Adrenal gland (tissue), 12 donors: ENCODE results near the gene APMAP. TPM values are rescaled to one million over a fixed set of nuclear protein-coding genes. Genes with fewer than 3 reads are reported as not detected.

ENCODE experiments used
- DNase-seq, 7 donors: peaks; one replicate each; pipeline ENCODE4 v3.0.0-alpha.2; 2019 to 2020
- H3K27ac ChIP-seq, 5 donors: fragments of 200-600 bp; sonication (generic) in 4 of 5; 1 replicate in 3 of 5; 2 replicates in 2 of 5; pipeline versions ENCODE4 v1.5.1 to v1.8.0; 2016 to 2020; ENCODE audit warnings: mild to moderate bottlenecking in 1 of 5
- H3K27me3 ChIP-seq: fragments of 200-600 bp; 2 replicates; pipeline ENCODE4 v1.8.0; 2021
- H3K36me3 ChIP-seq, 2 donors: fragments of 200-600 bp; replicated peaks in 1 of 2; 1 replicate in 1 of 2; 2 replicates in 1 of 2; pipeline versions ENCODE4 v1.5.1 to v1.8.0; 2018 to 2022
- H3K4me1 ChIP-seq, 2 donors: fragments of 200-600 bp; replicated peaks in 1 of 2; 1 replicate in 1 of 2; 2 replicates in 1 of 2; pipeline versions ENCODE4 v1.5.1 to v1.8.0; 2018 to 2021
- H3K4me3 ChIP-seq, 4 donors: fragments of 200-600 bp; sonication (generic) in 3 of 4; one replicate each; pipeline ENCODE4 v1.5.1; 2016 to 2018
- H3K9me3 ChIP-seq, 3 donors: fragments of 200-600 bp; sonication (generic) in 1 of 3; replicated peaks in 1 of 3; 1 replicate in 2 of 3; 2 replicates in 1 of 3; pipeline versions ENCODE4 v1.5.1 to v1.8.0; 2016 to 2021
- CTCF ChIP-seq, 6 experiments: fragments of 450-650 bp in 4 of 6; fragments of 200-600 bp in 2 of 6; sonication (generic) in 1 of 6; IDR thresholded peaks; 1 replicate in 5 of 6; 2 replicates in 1 of 6; pipeline versions ENCODE4 v1.5.1 to v1.8.0; 2016 to 2021; ENCODE audit warnings: antibody characterized with exemption in 6 of 6, mild to moderate bottlenecking in 2 of 6, moderate library complexity in 1 of 6
- POLR2A ChIP-seq, 2 donors: fragments of 450-650 bp; IDR thresholded peaks; one replicate each; pipeline ENCODE4 v1.6.1; 2017; ENCODE audit warnings: antibody characterized with exemption in 2 of 2, mild to moderate bottlenecking in 2 of 2, moderate library complexity in 1 of 2
- WGBS, 4 donors: extraction: QIAGEN DNeasy Blood & Tissue Kit in 2 of 4; methylation state at CpG; one replicate each; pipeline versions ENCODE4 v1.1.5 to v1.1.7; 2013 to 2017; 5-methylcytosine and 5-hydroxymethylcytosine counted together
- intact Hi-C, 2 donors: fragments of 100-400 bp; cut with DNase I; formaldehyde crosslinking; loops; one replicate each; pipeline versions ENCODE4 v1.14.1 to v1.15.0; 2022 to 2023
- polyA plus RNA-seq, 3 donors: library from polyadenylated mRNA; stranded (reverse); fragments of 200-250 nt in 2 of 3; fragments of 350-450 nt in 1 of 3; fragmentation: Illumina TruSeq in 1 of 3; extraction: RNeasy Lipid Tissue Mini Kit (QIAGEN cat#74804) in 1 of 3; gene quantifications; one replicate each; pipeline ENCODE4 v1.2.3, GENCODE V29; 2013 to 2014
- total RNA-seq, 9 donors: library from RNA; depleted of rRNA in 4 of 9; stranded (reverse); fragments of >200 nt in 4 of 9; fragments of 120-200 nt in 1 of 9; fragmentation: NEBNext Ultra II Directional in 1 of 9; extraction: Animal tissue kit (Norgen Biotek cat#: 25700) in 1 of 9; gene quantifications; one replicate each; pipeline versions ENCODE4 v1.1.0 to v1.2.4, GENCODE V29; 2013 to 2023
- donor health status: healthy with polysubstance abuse.
- donor health status: Bipolar disorder and iron deficiency.
- donor health status: DM: yes; HTN: yes; CAD: no.
- donor health status: DM: no; HTN: no; CAD: no.
- donor health status: DM: no; HTN: no; CAD: no.
- donor health status: DM: yes; HTN: yes; CAD: no.

The APMAP gene
- total and polyA plus RNA-seq, 12 donors = 30.3 to 110 (median 69.7) TPM

- Histone ChIP-seq H3K27ac (no peak overlapping the region), H3K4me3 (no peak overlapping the region), H3K27me3 (no peaks in the 10 kb centered on the region), H3K4me1 (no peaks in the 10 kb centered on the region), H3K36me3 (peaks cover 0 to 24% of the 10 kb centered on the region in 2 donors), H3K9me3 (no peaks in the 10 kb centered on the region)
- 88 to 96% (median 92%) methylated on average over 13 to 22 of the region's 22 CpGs for WGBS, 4 donors
- intact Hi-C loops = no loop called here
- peak in 2 of 7 donors; percentile 16 to 42 for DNase-seq
- no peak for TF ChIP-seq POLR2A (IDR thresholded peaks at IDR 0.05)
- no peak for TF ChIP-seq CTCF (IDR thresholded peaks at IDR 0.05)
Observed at GRCh38 chr20:24956001-24956841, 36.3 kb downstream of the APMAP start.

GRCh38 chr20:24955045-24955444, 37.5 kb downstream of the APMAP start:
- H3K36me3 ChIP-seq = peaks cover 0 to 14% of the 10 kb centered on the region in 2 donors

GRCh38 chr20:24954566-24954965, 38.0 kb downstream of the APMAP start:
- 74 to 81% (median 75%) methylated on average over 2 of the region's 2 CpGs for WGBS, 4 donors
- Histone ChIP-seq H3K4me1 (no peaks in the 10 kb centered on the region), H3K36me3 (peaks cover 0 to 9% of the 10 kb centered on the region in 2 donors)

More at GRCh38 chr20:24955045-24955444, 37.5 kb downstream of the APMAP start:
- Histone ChIP-seq H3K4me3 (no peak overlapping the region), H3K27ac (no peak overlapping the region), H3K9me3 (no peaks in the 10 kb centered on the region), H3K27me3 (no peaks in the 10 kb centered on the region), H3K4me1 (no peaks in the 10 kb centered on the region)
- intact Hi-C loops = no loop called here
- 69 to 79% (median 73%) methylated on average over 3 of the region's 3 CpGs for whole genome bisulfite sequencing, 4 donors
- no peak for TF ChIP-seq POLR2A (IDR thresholded peaks at IDR 0.05)
- TF ChIP-seq CTCF (IDR thresholded peaks at IDR 0.05) = no peak
- DNase-seq = peak in 1 of 7 donors; percentile 28

GRCh38 chr20:24954151-24954550, 38.4 kb downstream of the APMAP start:
- H3K4me3 ChIP-seq = no peak overlapping the region
- H3K36me3 ChIP-seq = peaks cover 0 to 8% of the 10 kb centered on the region in 2 donors
- intact Hi-C loops = no loop called here
- peak in 1 of 7 donors; percentile 46 for DNase-seq
- TF ChIP-seq CTCF (IDR thresholded peaks at IDR 0.05) (no peak), POLR2A (IDR thresholded peaks at IDR 0.05) (no peak)
- H3K4me1 ChIP-seq = no peaks in the 10 kb centered on the region
- WGBS, 4 donors = 80 to 85% (median 82%) methylated on average over 8 of the region's 8 CpGs
- no peaks in the 10 kb centered on the region for H3K9me3 ChIP-seq
- no peaks in the 10 kb centered on the region for H3K27me3 ChIP-seq
- no peak overlapping the region for H3K27ac ChIP-seq

More at GRCh38 chr20:24954566-24954965, 38.0 kb downstream of the APMAP start:
- intact Hi-C loops = no loop called here
- DNase-seq = no peak
- no peak overlapping the region for H3K27ac ChIP-seq
- H3K9me3 ChIP-seq = no peaks in the 10 kb centered on the region
- TF ChIP-seq CTCF (IDR thresholded peaks at IDR 0.05) (no peak), POLR2A (IDR thresholded peaks at IDR 0.05) (no peak)
- no peak overlapping the region for H3K4me3 ChIP-seq
- no peaks in the 10 kb centered on the region for H3K27me3 ChIP-seq
